HepG2 (cell line): Measurements from ENCODE around the gene KIFC1. TPM values are rescaled to one million over a fixed set of nuclear protein-coding genes. Genes with fewer than 3 reads are reported as not detected.

Source experiments
- BRD4 ChIP-seq: sonication (generic); formaldehyde crosslinking; IDR thresholded peaks from 2 replicates; pipeline ENCODE4 v1.4.0; 2020; ENCODE audit warnings: missing genetic modification reagents
- CBX1 ChIP-seq: IDR thresholded peaks from one replicate; pipeline ENCODE4 v1.6.1; 2016; ENCODE audit warnings: antibody characterized with exemption, low read depth
- ELF4 ChIP-seq: sonication (generic); formaldehyde crosslinking; IDR thresholded peaks from 2 replicates; pipeline ENCODE4 v1.5.0; 2020; ENCODE audit warnings: missing genetic modification reagents, mild to moderate bottlenecking, moderate library complexity, borderline replicate concordance
- HNRNPL ChIP-seq: fragments of 200-400 bp; formaldehyde crosslinking; IDR thresholded peaks from 2 replicates; pipeline ENCODE4 v1.6.1; 2017; ENCODE audit warnings: mild to moderate bottlenecking, low read depth, low read length
- HOXA5 ChIP-seq: sonication (generic); formaldehyde crosslinking; IDR thresholded peaks from 2 replicates; pipeline ENCODE4 v1.4.0; 2020; ENCODE audit warnings: missing genetic modification reagents
- MAFF ChIP-seq: IDR thresholded peaks from 2 replicates; pipeline ENCODE4 v1.6.1; 2011; ENCODE audit warnings: low read depth, low read length, improper control_type of control experiment
- NKX3-1 ChIP-seq: sonication (generic); formaldehyde crosslinking; IDR thresholded peaks from 2 replicates; pipeline ENCODE4 v1.5.0; 2020; ENCODE audit warnings: missing genetic modification reagents
- PLRG1 ChIP-seq: fragments of 450-650 bp; conservative IDR thresholded peaks from 2 replicates; pipeline ENCODE4 v1.6.1; 2016
- RBFOX2 ChIP-seq: fragments of 200-400 bp; formaldehyde crosslinking; IDR thresholded peaks from 2 replicates; pipeline ENCODE4 v1.6.1; 2017; ENCODE audit warnings: low read depth, mild to moderate bottlenecking, low read length
- RBM39 ChIP-seq: fragments of 200-400 bp; formaldehyde crosslinking; IDR thresholded peaks from one replicate; pipeline ENCODE4 v1.6.1; 2018; ENCODE audit warnings: antibody characterized with exemption, mild to moderate bottlenecking, low read depth, low read length; ENCODE audit not compliant: poor library complexity, severe bottlenecking
- REXO4 ChIP-seq: sonication (generic); formaldehyde crosslinking; IDR thresholded peaks from 2 replicates; pipeline ENCODE4 v1.8.0; 2022; ENCODE audit warnings: missing genetic modification reagents, mild to moderate bottlenecking, borderline replicate concordance
- SNRNP70 ChIP-seq: fragments of 200-400 bp; formaldehyde crosslinking; IDR thresholded peaks from 2 replicates; pipeline ENCODE4 v1.6.1; 2017; ENCODE audit warnings: mild to moderate bottlenecking, low read depth, low read length, moderate library complexity
- SRSF9 ChIP-seq: fragments of 200-400 bp; formaldehyde crosslinking; IDR thresholded peaks from 2 replicates; pipeline ENCODE4 v1.6.1; 2018; ENCODE audit warnings: borderline replicate concordance, mild to moderate bottlenecking, low read depth, low read length; ENCODE audit not compliant: insufficient read depth, poor library complexity, severe bottlenecking
- STAG1 ChIP-seq: sonication (generic); formaldehyde crosslinking; IDR thresholded peaks from 2 replicates; pipeline ENCODE4 v1.4.0; 2020; ENCODE audit warnings: missing genetic modification reagents
- THYN1 ChIP-seq: sonication (generic); formaldehyde crosslinking; IDR thresholded peaks from 2 replicates; pipeline ENCODE4 v1.8.1; 2023; ENCODE audit warnings: low read depth, mild to moderate bottlenecking, moderate library complexity, missing genetic modification reagents, borderline replicate concordance
- ZFYVE20 ChIP-seq: sonication (generic); formaldehyde crosslinking; IDR thresholded peaks from 2 replicates; pipeline ENCODE4 v1.8.0; 2023; ENCODE audit warnings: low read depth, mild to moderate bottlenecking, moderate library complexity, missing genetic modification reagents, borderline replicate concordance
- ZMAT3 ChIP-seq: sonication (generic); formaldehyde crosslinking; conservative IDR thresholded peaks from 2 replicates; pipeline ENCODE4 v1.7.0; 2021; ENCODE audit warnings: missing genetic modification reagents
- ZNF562 ChIP-seq: sonication (generic); formaldehyde crosslinking; IDR thresholded peaks from 2 replicates; pipeline ENCODE4 v1.8.0; 2022; ENCODE audit warnings: missing genetic modification reagents, borderline replicate concordance
- ZNF629 ChIP-seq: sonication (generic); formaldehyde crosslinking; conservative IDR thresholded peaks from 2 replicates; pipeline ENCODE4 v1.5.0; 2020; ENCODE audit warnings: missing genetic modification reagents
- ZNF737 ChIP-seq: sonication (generic); formaldehyde crosslinking; IDR thresholded peaks from 2 replicates; pipeline ENCODE4 v1.5.0; 2020; ENCODE audit warnings: missing genetic modification reagents, mild to moderate bottlenecking, borderline replicate concordance
- ZNF773 ChIP-seq: sonication (generic); formaldehyde crosslinking; IDR thresholded peaks from 2 replicates; pipeline ENCODE4 v1.4.0; 2020; ENCODE audit warnings: missing genetic modification reagents, borderline replicate concordance
- polyA plus RNA-seq, 8 experiments: library from polyadenylated mRNA; depleted of rRNA in 3 of 8; stranded (reverse) in 7 of 8; unstranded in 1 of 8; fragments of >200 nt; fragmentation: Illumina TruSeq in 4 of 8; extraction: Trizol in 4 of 8; gene quantifications; 2 replicates each; pipeline versions ENCODE4 v1.2.1 to v1.2.3, GENCODE V29; 2011 to 2016; ENCODE audit warnings: low read depth in 4 of 8, missing spikeins in 1 of 8, mixed read lengths in 1 of 8; ENCODE audit not compliant: insufficient read depth in 1 of 8
- total RNA-seq, 5 experiments: library from RNA; depleted of rRNA; stranded (reverse); fragments of >200 nt; fragmentation: Illumina TruSeq; extraction: Trizol; gene quantifications; 2 replicates each; pipeline ENCODE4 v1.2.3, GENCODE V29; 2016; ENCODE audit warnings: low read depth in 1 of 5
- TF ChIP-seq, protein P1 (sequence below): sonication (generic); formaldehyde crosslinking; IDR thresholded peaks from 2 replicates; pipeline ENCODE4 v1.4.0; 2020; ENCODE audit warnings: mild to moderate bottlenecking, missing genetic modification reagents
- TF ChIP-seq, protein P2 (sequence below): sonication (generic); formaldehyde crosslinking; IDR thresholded peaks from 2 replicates; pipeline ENCODE4 v1.9.0; 2021; ENCODE audit warnings: missing genetic modification reagents, mild to moderate bottlenecking, borderline replicate concordance
- TF ChIP-seq, protein P3 (sequence below): sonication (generic); formaldehyde crosslinking; IDR thresholded peaks from 2 replicates; pipeline ENCODE4; 2020; ENCODE audit warnings: missing genetic modification reagents, mild to moderate bottlenecking, borderline replicate concordance

Gene KIFC1
- total and polyA plus RNA-seq, 2 of the 13 experiments (the other 11 are each of a cell fraction or from before 2014, with no cell fraction given), result 25.0 to 45.5 TPM

DNA sequence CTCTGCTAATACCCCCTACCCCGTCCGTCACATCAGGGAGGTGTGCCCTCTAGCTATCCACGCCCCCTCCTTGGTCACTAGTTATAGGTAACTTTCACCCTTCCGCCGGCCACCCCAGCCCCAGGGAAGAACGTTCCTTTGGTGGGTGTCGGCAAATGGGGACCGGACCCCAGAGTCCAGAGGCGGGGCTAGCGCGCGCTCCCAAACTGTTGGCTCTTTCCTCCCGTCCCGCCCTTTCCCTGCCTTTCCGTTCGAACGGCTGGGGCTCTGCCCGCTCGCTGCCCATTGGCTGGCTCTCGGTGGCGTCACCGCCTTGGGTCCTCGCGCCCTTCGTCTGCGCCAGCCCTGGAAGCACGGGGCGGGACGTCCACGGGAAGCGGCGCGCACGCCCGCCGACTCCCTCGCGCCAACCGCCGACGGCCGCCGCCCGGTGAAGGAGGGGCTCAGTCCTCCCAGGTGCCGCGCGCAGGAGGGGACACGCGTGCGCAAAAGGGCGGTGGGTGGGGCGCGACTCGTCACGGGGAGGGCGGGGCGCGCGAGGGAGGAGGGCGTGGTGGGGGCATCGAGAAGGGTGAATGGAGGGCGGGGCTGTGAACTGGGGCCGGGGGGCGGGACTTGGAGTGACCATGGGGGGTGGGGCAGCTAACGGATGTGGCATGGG, 18.6 kb downstream of the KIFC1 start (continued):
- TF ChIP-seq HOXA5 (CRISPR knock-in tag) (peak; percentile 91), REXO4 (0 out of 2 replicates have a peak, but pooled peaks have one; percentile 86), NKX3-1 (CRISPR knock-in tag) (peak; percentile 72; the same call in 1 of the 2 replicates), CBX1 (peak; percentile 91), STAG1 (CRISPR knock-in tag) (no peak), SNRNP70 (no peak), ZNF562 (CRISPR knock-in tag) (peak; percentile 96), SRSF9 (no peak), ZFYVE20 (CRISPR knock-in tag) (peak; percentile 94; the same call in 1 of the 2 replicates), RBFOX2 (peak; percentile 87), MAFF (no peak), ZNF773 (CRISPR knock-in tag) (0 out of 2 replicates have a peak, but pooled peaks have one; percentile 64), ZMAT3 (peak; percentile 97; the same call in 1 of the 2 replicates), RBM39 (peak; percentile 88), ELF4 (CRISPR knock-in tag) (no peak; the same call in 1 of the 2 replicates), ZNF629 (CRISPR knock-in tag) (0 out of 2 replicates have a peak, but pooled peaks have one; percentile 37), PLRG1 (no peak), ZNF737 (no peak), HNRNPL (0 out of 2 replicates have a peak, but pooled peaks have one; percentile 35), BRD4 (CRISPR knock-in tag) (0 out of 2 replicates have a peak, but pooled peaks have one; percentile 11), THYN1 (CRISPR knock-in tag) (0 out of 2 replicates have a peak, but pooled peaks have one; percentile 84)
- TF ChIP-seq, protein P1, sequence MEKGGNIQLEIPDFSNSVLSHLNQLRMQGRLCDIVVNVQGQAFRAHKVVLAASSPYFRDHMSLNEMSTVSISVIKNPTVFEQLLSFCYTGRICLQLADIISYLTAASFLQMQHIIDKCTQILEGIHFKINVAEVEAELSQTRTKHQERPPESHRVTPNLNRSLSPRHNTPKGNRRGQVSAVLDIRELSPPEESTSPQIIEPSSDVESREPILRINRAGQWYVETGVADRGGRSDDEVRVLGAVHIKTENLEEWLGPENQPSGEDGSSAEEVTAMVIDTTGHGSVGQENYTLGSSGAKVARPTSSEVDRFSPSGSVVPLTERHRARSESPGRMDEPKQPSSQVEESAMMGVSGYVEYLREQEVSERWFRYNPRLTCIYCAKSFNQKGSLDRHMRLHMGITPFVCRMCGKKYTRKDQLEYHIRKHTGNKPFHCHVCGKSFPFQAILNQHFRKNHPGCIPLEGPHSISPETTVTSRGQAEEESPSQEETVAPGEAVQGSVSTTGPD, result no peak
- TF ChIP-seq, protein P2, sequence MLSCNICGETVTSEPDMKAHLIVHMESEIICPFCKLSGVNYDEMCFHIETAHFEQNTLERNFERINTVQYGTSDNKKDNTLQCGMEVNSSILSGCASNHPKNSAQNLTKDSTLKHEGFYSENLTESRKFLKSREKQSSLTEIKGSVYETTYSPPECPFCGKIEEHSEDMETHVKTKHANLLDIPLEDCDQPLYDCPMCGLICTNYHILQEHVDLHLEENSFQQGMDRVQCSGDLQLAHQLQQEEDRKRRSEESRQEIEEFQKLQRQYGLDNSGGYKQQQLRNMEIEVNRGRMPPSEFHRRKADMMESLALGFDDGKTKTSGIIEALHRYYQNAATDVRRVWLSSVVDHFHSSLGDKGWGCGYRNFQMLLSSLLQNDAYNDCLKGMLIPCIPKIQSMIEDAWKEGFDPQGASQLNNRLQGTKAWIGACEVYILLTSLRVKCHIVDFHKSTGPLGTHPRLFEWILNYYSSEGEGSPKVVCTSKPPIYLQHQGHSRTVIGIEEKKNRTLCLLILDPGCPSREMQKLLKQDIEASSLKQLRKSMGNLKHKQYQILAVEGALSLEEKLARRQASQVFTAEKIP, result no peak
- TF ChIP-seq, protein P3, sequence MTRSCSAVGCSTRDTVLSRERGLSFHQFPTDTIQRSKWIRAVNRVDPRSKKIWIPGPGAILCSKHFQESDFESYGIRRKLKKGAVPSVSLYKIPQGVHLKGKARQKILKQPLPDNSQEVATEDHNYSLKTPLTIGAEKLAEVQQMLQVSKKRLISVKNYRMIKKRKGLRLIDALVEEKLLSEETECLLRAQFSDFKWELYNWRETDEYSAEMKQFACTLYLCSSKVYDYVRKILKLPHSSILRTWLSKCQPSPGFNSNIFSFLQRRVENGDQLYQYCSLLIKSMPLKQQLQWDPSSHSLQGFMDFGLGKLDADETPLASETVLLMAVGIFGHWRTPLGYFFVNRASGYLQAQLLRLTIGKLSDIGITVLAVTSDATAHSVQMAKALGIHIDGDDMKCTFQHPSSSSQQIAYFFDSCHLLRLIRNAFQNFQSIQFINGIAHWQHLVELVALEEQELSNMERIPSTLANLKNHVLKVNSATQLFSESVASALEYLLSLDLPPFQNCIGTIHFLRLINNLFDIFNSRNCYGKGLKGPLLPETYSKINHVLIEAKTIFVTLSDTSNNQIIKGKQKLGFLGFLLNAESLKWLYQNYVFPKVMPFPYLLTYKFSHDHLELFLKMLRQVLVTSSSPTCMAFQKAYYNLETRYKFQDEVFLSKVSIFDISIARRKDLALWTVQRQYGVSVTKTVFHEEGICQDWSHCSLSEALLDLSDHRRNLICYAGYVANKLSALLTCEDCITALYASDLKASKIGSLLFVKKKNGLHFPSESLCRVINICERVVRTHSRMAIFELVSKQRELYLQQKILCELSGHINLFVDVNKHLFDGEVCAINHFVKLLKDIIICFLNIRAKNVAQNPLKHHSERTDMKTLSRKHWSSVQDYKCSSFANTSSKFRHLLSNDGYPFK (CRISPR knock-in tag), result peak; percentile 87; the same call in 1 of the 2 replicates
